ENCODE data around the gene CRY2.
"Not testable (repeated sequence)": the region's sequence is repeated elsewhere in the genome, so short reads cannot be mapped to it uniquely, and the experiment has no call there.

CRY2 gene

DNA sequence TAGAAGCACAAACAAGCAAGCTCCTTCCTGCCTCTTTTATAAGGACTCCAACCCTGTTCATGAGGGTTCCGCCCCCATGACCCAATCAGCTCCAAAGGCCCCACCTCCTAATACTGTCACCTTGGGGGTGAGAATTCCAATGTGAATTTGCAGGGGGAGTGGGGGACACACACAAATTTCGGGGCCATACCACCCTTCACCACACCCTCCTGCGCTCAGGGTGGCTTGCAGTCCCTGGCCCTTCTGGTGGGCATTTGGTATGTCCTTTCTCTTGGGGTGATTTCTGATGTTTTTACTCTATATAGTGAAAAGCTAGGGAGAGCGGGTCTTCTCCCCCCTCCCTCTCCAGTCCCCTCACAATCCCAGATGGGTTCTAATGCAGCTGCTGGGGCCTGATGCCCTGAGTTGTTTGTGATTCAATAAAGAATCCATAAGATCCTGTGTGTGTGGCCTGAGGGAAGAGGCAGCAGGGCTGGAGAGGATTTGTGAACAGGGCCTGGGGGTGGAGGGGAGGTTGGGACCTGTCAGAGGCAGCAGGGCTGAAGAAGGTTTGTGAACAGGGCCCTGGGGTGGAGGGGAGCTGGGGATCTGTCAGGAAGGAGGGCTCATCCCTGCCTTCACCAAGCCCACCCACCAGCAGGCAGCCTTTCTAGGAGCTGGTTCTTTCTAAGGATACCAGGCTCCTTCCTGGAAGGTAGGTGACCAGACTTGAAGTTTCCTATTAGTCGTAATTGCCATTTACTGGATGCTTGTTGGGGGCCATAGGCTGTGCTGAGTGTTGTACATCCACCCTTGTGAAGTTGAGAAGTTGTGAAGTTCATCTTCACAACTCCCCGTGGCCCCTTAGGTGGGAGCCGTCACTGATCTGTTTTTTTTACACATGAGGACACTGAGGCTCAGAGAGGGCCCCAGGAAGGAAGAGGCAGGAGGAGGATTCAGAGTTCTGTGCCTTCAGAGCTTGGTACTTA, 34.4 kb upstream of the CRY2 start:
- TF ChIP-seq, protein P1, sequence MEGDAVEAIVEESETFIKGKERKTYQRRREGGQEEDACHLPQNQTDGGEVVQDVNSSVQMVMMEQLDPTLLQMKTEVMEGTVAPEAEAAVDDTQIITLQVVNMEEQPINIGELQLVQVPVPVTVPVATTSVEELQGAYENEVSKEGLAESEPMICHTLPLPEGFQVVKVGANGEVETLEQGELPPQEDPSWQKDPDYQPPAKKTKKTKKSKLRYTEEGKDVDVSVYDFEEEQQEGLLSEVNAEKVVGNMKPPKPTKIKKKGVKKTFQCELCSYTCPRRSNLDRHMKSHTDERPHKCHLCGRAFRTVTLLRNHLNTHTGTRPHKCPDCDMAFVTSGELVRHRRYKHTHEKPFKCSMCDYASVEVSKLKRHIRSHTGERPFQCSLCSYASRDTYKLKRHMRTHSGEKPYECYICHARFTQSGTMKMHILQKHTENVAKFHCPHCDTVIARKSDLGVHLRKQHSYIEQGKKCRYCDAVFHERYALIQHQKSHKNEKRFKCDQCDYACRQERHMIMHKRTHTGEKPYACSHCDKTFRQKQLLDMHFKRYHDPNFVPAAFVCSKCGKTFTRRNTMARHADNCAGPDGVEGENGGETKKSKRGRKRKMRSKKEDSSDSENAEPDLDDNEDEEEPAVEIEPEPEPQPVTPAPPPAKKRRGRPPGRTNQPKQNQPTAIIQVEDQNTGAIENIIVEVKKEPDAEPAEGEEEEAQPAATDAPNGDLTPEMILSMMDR (IDR thresholded peaks at IDR 0.05; ENCODE audit: insufficient read depth, low read depth, low read length, missing control alignments) = no peak
- no peak for DNase-seq (ENCODE audit: low read depth)
- H3K4me3 ChIP-seq (ENCODE audit: low read depth, low read length) = no peak overlapping the region

DNA sequence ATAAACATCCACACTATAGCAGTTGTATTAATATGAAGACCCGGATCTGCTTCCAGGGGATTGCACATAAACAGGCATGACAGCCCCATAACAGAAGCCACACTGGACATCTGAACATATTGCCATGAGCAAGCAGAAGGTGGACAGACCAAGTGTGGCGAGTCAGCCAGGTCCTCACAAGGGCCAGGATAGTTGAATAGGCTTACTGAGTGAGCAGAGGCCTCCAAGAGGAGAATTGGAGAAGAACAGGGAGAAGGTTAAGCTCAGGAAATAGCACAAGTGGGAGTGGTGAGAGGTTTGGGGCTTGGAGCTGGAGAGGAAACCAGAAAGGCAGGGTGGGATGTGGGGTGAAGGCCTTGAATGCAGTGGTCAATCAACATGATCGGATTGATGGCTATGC, 31.5 kb upstream of the CRY2 start:
- TF ChIP-seq, protein P1 (IDR thresholded peaks at IDR 0.05; ENCODE audit: insufficient read depth, low read depth, low read length, missing control alignments) = no peak
- no peak for DNase-seq (ENCODE audit: low read depth)
- no peak overlapping the region for H3K4me3 ChIP-seq (ENCODE audit: low read depth, low read length)

DNA sequence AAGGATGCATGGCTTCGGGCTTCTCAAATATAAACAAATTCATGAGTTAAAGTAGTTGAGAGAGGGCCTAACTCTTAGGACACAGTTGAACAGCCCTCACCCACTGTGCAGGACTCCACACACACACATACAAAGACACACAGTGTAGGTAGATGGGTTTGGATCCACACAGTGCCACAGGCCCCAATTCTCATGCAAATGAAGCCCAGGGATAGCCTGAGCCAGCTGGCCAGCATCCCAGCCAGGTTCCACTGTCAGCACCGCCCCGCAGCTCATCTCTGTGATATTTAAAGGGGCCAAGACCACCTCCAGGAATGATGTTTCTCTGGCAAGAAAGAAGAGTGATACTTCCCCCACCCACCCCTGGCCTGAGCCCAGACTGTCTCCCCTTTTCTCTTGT, 30.7 kb upstream of the CRY2 start:
- no peak for DNase-seq (ENCODE audit: low read depth)
- H3K4me3 ChIP-seq (ENCODE audit: low read depth, low read length) = no peak overlapping the region
- TF ChIP-seq, protein P1 (IDR thresholded peaks at IDR 0.05; ENCODE audit: insufficient read depth, low read depth, low read length, missing control alignments) = no peak

DNA sequence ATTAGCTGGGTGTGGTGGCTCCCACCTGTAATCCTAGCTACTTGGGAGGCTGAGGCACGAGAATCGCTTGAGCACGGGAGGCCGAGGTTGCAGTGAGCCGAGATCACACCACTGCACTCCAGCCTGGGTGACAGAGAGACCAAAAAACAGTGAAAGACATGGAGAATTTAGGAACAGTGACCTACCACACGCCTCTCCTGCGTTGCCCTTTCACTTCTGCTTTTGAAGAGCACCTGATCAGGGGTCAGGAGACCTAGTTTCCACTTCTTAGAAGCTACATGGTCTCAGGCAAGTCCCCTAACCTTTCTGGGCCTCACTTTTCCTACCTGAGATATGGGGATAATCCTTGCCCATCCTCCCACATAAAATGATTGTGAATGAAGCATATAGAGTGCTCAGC, 30.1 kb upstream of the CRY2 start:
- DNase-seq (ENCODE audit: low read depth) = peak; percentile 62
- no peak overlapping the region for H3K4me3 ChIP-seq (ENCODE audit: low read depth, low read length)
- TF ChIP-seq, protein P1 (IDR thresholded peaks at IDR 0.05; ENCODE audit: insufficient read depth, low read depth, low read length, missing control alignments) = no peak

DNA sequence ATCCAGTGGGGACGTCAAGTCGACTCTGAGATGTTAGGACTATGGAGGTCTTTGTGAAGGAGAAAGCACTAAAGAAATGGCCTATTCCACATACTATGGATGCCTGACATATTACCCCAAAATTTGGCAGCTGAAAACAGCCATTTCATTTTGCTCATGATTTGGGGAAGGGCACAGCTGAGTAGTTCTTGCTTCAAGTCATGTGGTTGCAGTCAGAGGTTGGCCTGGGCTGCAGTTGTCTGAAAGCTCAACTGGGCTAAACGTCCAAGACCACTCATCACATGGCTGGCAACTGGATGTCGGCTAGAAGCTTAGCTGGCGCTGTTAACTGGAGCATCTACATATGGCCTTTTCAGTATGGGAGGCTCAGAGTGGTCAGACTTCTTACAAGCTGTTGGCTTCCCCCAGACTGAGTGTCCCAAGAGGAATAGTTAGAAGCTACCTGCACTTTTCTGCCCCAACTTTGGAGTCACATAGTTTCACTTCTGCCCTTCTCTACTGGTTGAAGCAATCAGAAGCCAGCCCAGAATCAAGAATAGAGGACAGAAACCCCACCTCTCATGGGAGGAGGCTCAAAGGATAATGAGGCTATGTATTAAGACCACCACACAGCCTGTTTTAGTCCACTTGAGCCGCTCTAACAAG, 28.2 kb upstream of the CRY2 start:
- peak; percentile 34 for DNase-seq (ENCODE audit: low read depth)
- TF ChIP-seq, protein P1 (IDR thresholded peaks at IDR 0.05; ENCODE audit: insufficient read depth, low read depth, low read length, missing control alignments) = no peak
- no peak overlapping the region for H3K4me3 ChIP-seq (ENCODE audit: low read depth, low read length)

DNA sequence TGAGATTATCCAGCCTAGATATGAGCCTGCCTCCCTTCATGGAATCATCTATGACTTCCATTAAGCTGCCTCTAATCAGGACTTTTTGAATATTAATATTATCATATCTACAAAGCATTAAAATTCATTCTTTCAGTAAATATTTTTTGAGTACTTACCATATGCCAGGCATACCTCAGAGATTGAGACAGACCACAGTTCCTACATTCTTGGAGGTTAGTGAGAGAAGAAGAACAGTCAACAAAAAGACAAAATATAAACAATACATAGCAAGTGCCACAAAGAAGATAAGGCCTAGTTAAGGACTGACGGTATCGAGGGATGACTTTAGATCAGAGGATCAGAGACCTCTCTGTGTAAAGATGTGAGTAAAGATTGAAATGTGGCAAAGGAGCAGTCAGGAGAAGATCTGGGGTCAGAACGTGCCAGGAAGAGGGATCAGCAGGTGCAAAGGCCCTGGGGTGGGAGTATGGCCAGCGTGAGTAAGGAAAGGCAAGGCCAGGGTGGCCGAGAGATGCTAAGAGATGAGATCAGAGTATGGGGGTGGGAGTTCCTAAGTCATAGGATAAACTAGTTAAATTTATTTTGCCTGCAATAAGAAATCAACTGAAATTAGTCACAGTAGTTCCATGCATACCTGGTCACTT, 26.9 kb upstream of the CRY2 start:
- TF ChIP-seq, protein P1 (IDR thresholded peaks at IDR 0.05; ENCODE audit: insufficient read depth, low read depth, low read length, missing control alignments) = no peak
- H3K4me3 ChIP-seq (ENCODE audit: low read depth, low read length) = no peak overlapping the region
- DNase-seq (ENCODE audit: low read depth) = no peak

DNA sequence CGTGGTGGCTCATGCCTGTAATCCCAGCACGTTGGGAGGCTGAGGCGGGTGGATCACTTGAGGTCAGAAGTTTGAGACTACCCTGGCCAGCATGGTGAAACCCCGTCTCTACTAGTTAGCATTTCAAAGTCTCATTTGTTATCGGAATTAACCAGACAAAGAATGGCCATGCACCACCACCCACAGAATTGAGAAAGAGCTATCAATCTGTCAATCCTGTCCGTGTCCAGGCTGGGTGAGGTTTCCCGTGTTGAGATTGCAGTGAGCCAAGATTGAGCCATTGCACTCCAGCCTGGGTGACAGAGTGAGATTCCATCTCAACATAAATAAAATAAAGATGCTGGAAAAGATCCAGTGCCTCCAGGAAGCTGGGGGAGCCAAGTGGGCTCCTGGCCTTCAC, 20.8 kb upstream of the CRY2 start:
- not testable (repeated sequence) for DNase-seq (ENCODE audit: low read depth)

More for the DNA sequence above, 20.8 kb upstream of the CRY2 start:
- not testable (repeated sequence) for H3K4me3 ChIP-seq (ENCODE audit: low read depth, low read length)

Data from GM12865 (cell line).